ENCODE results near the gene LHX4.

DNA sequence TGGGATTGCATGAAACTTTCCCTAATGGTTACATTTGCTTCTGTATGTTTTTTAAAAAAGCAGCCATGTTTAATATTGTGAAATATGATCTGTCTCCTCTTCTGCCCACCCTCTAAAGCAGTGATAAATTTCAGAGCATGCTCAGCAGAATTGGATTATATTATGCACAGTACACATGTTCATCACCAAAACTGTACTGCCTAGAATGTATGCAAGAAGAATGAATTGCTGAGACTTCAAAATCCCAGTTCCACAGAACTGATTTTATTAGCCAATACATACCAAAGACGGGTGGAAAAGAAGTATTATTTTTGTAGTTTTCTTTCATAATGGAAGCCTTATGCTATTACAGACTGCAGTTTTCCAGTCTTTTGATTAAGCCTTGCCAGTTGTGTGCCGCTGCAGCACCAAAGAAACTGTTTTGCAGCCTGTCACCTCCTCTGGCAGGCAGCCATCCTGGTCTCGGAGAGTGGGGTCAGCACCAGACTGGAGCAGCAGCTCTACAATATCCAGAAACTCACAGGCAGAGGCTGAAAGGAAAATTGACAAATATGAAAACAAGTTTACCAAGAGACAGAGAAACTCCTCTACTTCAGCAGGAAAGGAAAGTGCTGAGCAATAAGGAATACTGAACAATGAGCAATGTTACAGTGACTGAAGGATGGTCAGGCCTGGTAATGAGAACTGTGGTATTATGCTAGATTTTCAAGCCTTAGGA is 58.1 kb downstream of the LHX4 start:
- TF ChIP-seq, protein P1, sequence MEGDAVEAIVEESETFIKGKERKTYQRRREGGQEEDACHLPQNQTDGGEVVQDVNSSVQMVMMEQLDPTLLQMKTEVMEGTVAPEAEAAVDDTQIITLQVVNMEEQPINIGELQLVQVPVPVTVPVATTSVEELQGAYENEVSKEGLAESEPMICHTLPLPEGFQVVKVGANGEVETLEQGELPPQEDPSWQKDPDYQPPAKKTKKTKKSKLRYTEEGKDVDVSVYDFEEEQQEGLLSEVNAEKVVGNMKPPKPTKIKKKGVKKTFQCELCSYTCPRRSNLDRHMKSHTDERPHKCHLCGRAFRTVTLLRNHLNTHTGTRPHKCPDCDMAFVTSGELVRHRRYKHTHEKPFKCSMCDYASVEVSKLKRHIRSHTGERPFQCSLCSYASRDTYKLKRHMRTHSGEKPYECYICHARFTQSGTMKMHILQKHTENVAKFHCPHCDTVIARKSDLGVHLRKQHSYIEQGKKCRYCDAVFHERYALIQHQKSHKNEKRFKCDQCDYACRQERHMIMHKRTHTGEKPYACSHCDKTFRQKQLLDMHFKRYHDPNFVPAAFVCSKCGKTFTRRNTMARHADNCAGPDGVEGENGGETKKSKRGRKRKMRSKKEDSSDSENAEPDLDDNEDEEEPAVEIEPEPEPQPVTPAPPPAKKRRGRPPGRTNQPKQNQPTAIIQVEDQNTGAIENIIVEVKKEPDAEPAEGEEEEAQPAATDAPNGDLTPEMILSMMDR (IDR thresholded peaks at IDR 0.05 in 4 of 5, conservative IDR thresholded peaks at IDR 0.05 in 1 of 5), result no peak
- TF ChIP-seq POLR2A (IDR thresholded peaks at IDR 0.05), result no peak
